ENCODE results near the gene NDUFC1. TPM values are rescaled to one million over a fixed set of nuclear protein-coding genes. Genes with fewer than 3 reads are reported as not detected.

NDUFC1 gene
- total and polyA plus RNA-seq, 9 of the 15 experiments (the other 6 are each of a cell fraction or from before 2014, with no cell fraction given): 58.9 to 378 (median 120) TPM

DNA sequence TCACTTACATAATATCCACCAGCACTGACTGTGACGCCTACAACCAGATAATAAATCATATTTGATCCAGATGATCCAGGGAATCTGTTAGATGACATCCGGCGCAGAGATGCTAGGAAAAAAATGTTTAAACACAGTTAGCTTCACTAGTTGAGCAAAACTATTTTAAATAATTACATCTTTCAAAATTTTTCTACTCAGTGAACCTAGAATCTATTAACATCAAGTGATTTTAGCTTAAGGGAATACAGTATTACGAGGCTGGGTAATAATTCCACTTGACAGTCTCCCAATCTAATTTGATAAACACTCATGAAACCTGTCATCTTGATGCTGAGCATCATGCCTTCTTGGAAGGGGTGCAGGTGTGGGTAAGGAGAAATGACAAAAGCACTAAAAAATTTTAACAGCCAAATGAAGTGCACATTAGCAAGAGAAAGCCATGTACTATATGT lies 27.0 kb downstream of the NDUFC1 start:
- ChIA-PET CTCF (ENCODE audit: low intra/inter-chr PET ratio) (no interaction called here), POLR2A (interaction anchor here (0.7 to 1.3 kb wide), 3 partner anchors 11 to 12 kb away, joined by 3 to 5 read pairs (median 5); no protein-coding TSS in a partner anchor)
- no peaks in the 10 kb centered on the region for H4K20me1 ChIP-seq (replicated peaks; ENCODE audit: control insufficient read depth, insufficient read depth, low read length)
- no TSS peak for BruUV-seq (replicated peaks)
- no peak overlapping the region for H3K9ac ChIP-seq (ENCODE audit: insufficient read depth in 1 of 2, low read depth in 2 of 2, low read length in 2 of 2)
- FAIRE-seq (no peak), ATAC-seq (no peak), DNase-seq (ENCODE audit: extremely low read depth in 1 of 4, low spot score in 3 of 4) (no peak)
- no peak overlapping the region for H3K4me3 ChIP-seq
- no peak overlapping the region for H3K27ac ChIP-seq (ENCODE audit: extremely low read depth, low read depth, low read length)
- no peaks in the 10 kb centered on the region for H3K27me3 ChIP-seq (ENCODE audit: control insufficient read depth in 2 of 2, insufficient read depth in 2 of 2, low read length in 2 of 2)
- no peaks in the 10 kb centered on the region for H3K9me3 ChIP-seq (replicated peaks; ENCODE audit: control insufficient read depth, insufficient read depth, low read depth, low read length)
- H2AFZ ChIP-seq (ENCODE audit: low read depth, low read length): no peak overlapping the region
- TF ChIP-seq MEIS2 (IDR thresholded peaks at IDR 0.05; ENCODE audit: partially characterized antibody): peak; percentile 4
- TF ChIP-seq SREBF2 (CRISPR knock-in tag; IDR thresholded peaks at IDR 0.05): no peak
- no peaks in the 10 kb centered on the region for H3K9me1 ChIP-seq (ENCODE audit: control insufficient read depth, insufficient read depth, low read length)
- in situ Hi-C loops (cut with MboI): no loop called here
- intact Hi-C loops (cut with micrococcal nuclease): no loop called here
- no peaks in the 10 kb centered on the region for H3K36me3 ChIP-seq (ENCODE audit: control insufficient read depth, insufficient read depth, low read length)
- 55% methylated on average over 4 of the region's 4 CpGs for WGBS (ENCODE audit: insufficient coverage, low coverage, missing lambda C conversion rate)
- H3K4me1 ChIP-seq (replicated peaks in 1 of 2; ENCODE audit: control insufficient read depth in 2 of 2, insufficient read depth in 2 of 2, low read length in 2 of 2): no peaks in the 10 kb centered on the region; a peak in 1 of 5 replicates
- H3K4me2 ChIP-seq (ENCODE audit: insufficient read depth, low read length): no peak overlapping the region
- no peaks in the 10 kb centered on the region for H3K79me2 ChIP-seq (ENCODE audit: control insufficient read depth, insufficient read depth, low read length)

DNA sequence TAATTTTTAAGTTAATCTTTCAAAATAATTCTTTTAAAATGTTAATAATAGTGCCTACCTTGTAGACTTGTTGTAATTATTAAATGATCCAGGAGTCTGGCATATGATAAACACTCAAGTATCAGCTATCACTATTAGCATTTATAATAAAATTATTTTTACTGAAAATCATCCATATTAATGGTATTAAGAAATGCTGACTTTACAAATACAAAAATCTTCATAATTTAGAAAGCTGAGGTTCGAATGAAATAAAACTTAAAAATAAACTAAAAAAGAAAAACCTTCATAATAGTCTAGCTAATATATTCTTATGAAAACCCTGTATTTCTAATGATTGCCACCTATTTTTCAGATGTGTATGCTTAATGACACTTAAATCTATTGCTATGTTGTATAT lies 27.5 kb downstream of the NDUFC1 start:
- H3K4me1 ChIP-seq (replicated peaks in 1 of 2; ENCODE audit: control insufficient read depth in 2 of 2, insufficient read depth in 2 of 2, low read length in 2 of 2): no peaks in the 10 kb centered on the region; a peak in 1 of 5 replicates
- intact Hi-C loops (cut with micrococcal nuclease): no loop called here
- no peak for DNase-seq (ENCODE audit: extremely low read depth in 1 of 4, low spot score in 3 of 4)
- ATAC-seq: no peak
- BruUV-seq (replicated peaks): no TSS peak
- H3K27ac ChIP-seq (ENCODE audit: extremely low read depth, low read depth, low read length): no peak overlapping the region
- H3K4me3 ChIP-seq: no peak overlapping the region
- H3K4me2 ChIP-seq (ENCODE audit: insufficient read depth, low read length): no peak overlapping the region
- no peak for FAIRE-seq
- H3K79me2 ChIP-seq (ENCODE audit: control insufficient read depth, insufficient read depth, low read length): no peaks in the 10 kb centered on the region
- no peaks in the 10 kb centered on the region for H3K27me3 ChIP-seq (ENCODE audit: control insufficient read depth in 2 of 2, insufficient read depth in 2 of 2, low read length in 2 of 2)
- no peaks in the 10 kb centered on the region for H3K9me3 ChIP-seq (replicated peaks; ENCODE audit: control insufficient read depth, insufficient read depth, low read depth, low read length)
- no peak overlapping the region for H3K9ac ChIP-seq (ENCODE audit: insufficient read depth in 1 of 2, low read depth in 2 of 2, low read length in 2 of 2)
- in situ Hi-C loops (cut with MboI): no loop called here
- no peaks in the 10 kb centered on the region for H3K36me3 ChIP-seq (ENCODE audit: control insufficient read depth, insufficient read depth, low read length)
- POLR2A ChIA-PET: interaction anchor here (0.7 to 1.3 kb wide), 3 partner anchors 10 to 13 kb away, joined by 3 to 5 read pairs (median 5); no protein-coding TSS in a partner anchor
- TF ChIP-seq ETV5 (CRISPR knock-in tag; IDR thresholded peaks at IDR 0.05; ENCODE audit: low read depth) (no peak), MAFG (tag; conservative IDR thresholded peaks at IDR 0.05) (peak; percentile 75), MAFK (IDR thresholded peaks at IDR 0.05; ENCODE audit: low read length) (peak; percentile 65; the same call in 1 of the 2 replicates), MAFF (IDR thresholded peaks at IDR 0.05; ENCODE audit: low read length) (peak; percentile 67; the same call in 1 of the 2 replicates), ELF4 (CRISPR knock-in tag; IDR thresholded peaks at IDR 0.05) (no peak), ZNF316 (IDR thresholded peaks at IDR 0.05) (peak; percentile 96), C11orf30 (IDR thresholded peaks at IDR 0.05; ENCODE audit: low read depth) (peak; percentile 87)
- WGBS (ENCODE audit: insufficient coverage, low coverage, missing lambda C conversion rate): 20% methylated on average over 1 of the region's 1 CpG
- no peaks in the 10 kb centered on the region for H4K20me1 ChIP-seq (replicated peaks; ENCODE audit: control insufficient read depth, insufficient read depth, low read length)
- H2AFZ ChIP-seq (ENCODE audit: low read depth, low read length): no peak overlapping the region
- H3K9me1 ChIP-seq (ENCODE audit: control insufficient read depth, insufficient read depth, low read length): no peaks in the 10 kb centered on the region
- CTCF ChIA-PET (ENCODE audit: low intra/inter-chr PET ratio): no interaction called here

All from K562 (cell line).